MCF 10A (cell line): ENCODE measurements around the gene ALOXE3. TPM values are rescaled to one million over a fixed set of nuclear protein-coding genes. Genes with fewer than 3 reads are reported as not detected.
A peak's percentile ranks its signal among the peaks of the same experiment; 100 is the strongest.

Experiments used
- BruUV-seq: library from RNA; stranded (reverse); fragments of 400-500 nt; replicated peaks from 2 replicates; lab custom pipeline; 2021; lab: Mats Ljungman, UMichigan
- CTCF ChIA-PET: fragments of 300-600 bp; sonication (Branson Sonifier 250); formaldehyde crosslinking; extraction: SDS; loops from one replicate; lab custom pipeline; 2021; ENCODE audit warnings: antibody characterized with exemption, inconsistent platforms; lab: Yijun Ruan, JAX
- POLR2A ChIA-PET: fragments of 300-600, 350-650 bp; sonication (Branson Sonifier 250); formaldehyde crosslinking; extraction: SDS; loops from one replicate; lab custom pipeline; 2020; ENCODE audit warnings: antibody characterized with exemption, inconsistent platforms; lab: Yijun Ruan, JAX
- DNase-seq: peaks from one replicate; pipeline ENCODE4 v3.0.0-alpha.2; 2018; ENCODE audit not compliant: unreplicated experiment
- H3K27ac Mint-ChIP-seq: one replicate; pipeline ENCODE4 v1.8.0; 2022; ENCODE audit warnings: mild to moderate bottlenecking, low read depth, mixed read lengths; ENCODE audit not compliant: unreplicated experiment
- H3K27me3 Mint-ChIP-seq: one replicate; pipeline ENCODE4 v1.8.0; 2022; ENCODE audit warnings: mixed read lengths; ENCODE audit not compliant: insufficient read depth, unreplicated experiment
- H3K36me3 Mint-ChIP-seq: one replicate; pipeline ENCODE4 v1.8.0; 2022; ENCODE audit warnings: mild to moderate bottlenecking, moderate library complexity, mixed read lengths; ENCODE audit not compliant: insufficient read depth, unreplicated experiment
- H3K4me1 Mint-ChIP-seq: one replicate; pipeline ENCODE4 v1.8.0; 2022; ENCODE audit warnings: mixed read lengths; ENCODE audit not compliant: insufficient read depth, unreplicated experiment
- H3K4me3 Mint-ChIP-seq: one replicate; pipeline ENCODE4 v1.8.0; 2022; ENCODE audit warnings: mild to moderate bottlenecking, moderate library complexity, mixed read lengths; ENCODE audit not compliant: unreplicated experiment
- H3K9me3 Mint-ChIP-seq: one replicate; pipeline ENCODE4 v1.8.0; 2022; ENCODE audit warnings: mixed read lengths; ENCODE audit not compliant: unreplicated experiment
- CTCF ChIP-seq: fragments of 200-600 bp; IDR thresholded peaks from one replicate; pipeline ENCODE4 v1.8.0; 2022; ENCODE audit warnings: antibody characterized with exemption, mild to moderate bottlenecking; ENCODE audit not compliant: unreplicated experiment
- intact Hi-C: fragments of 100-400 bp; cut with micrococcal nuclease; formaldehyde crosslinking; loops from 2 replicates; pipeline ENCODE4 v1.14.1; 2022
- total RNA-seq: library from RNA; stranded (reverse); gene quantifications from 2 replicates; pipeline ENCODE4 v1.2.3, GENCODE V29; 2022

The ALOXE3 gene
- total RNA-seq, 1 experiment from 2014 or later, result 13.1 TPM

GRCh38 chr17:8089728-8090127 lies 28.6 kb downstream of the ALOXE3 start:
- H3K27ac Mint-ChIP-seq, result no peak overlapping the region
- DNase-seq, result no peak
- peaks cover 5% of the 10 kb centered on the region for H3K4me1 Mint-ChIP-seq
- no peaks in the 10 kb centered on the region for H3K9me3 Mint-ChIP-seq
- TF ChIP-seq CTCF, result no peak
- CTCF ChIA-PET, result interaction anchor here (0.7 to 10.0 kb wide), 7 partner anchors 9 to 652 kb away, joined by 3 to 233 read pairs (median 4); partner anchors contain the start of gene ALOXE3
- BruUV-seq, result no TSS peak
- H3K27me3 Mint-ChIP-seq, result peaks cover 13% of the 10 kb centered on the region
- H3K36me3 Mint-ChIP-seq, result peaks cover 9% of the 10 kb centered on the region
- POLR2A ChIA-PET, result interaction anchor here (1.2 kb wide), 1 partner anchor 66 kb away, joined by 3 read pairs; no protein-coding TSS in a partner anchor
- intact Hi-C loops, result no loop called here
- no peak overlapping the region for H3K4me3 Mint-ChIP-seq

GRCh38 chr17:8087952-8088230 lies 30.4 kb downstream of the ALOXE3 start:
- peaks cover 4% of the 10 kb centered on the region for H3K36me3 Mint-ChIP-seq
- CTCF ChIA-PET, result interaction anchor here (0.5 to 10.0 kb wide), 7 partner anchors 9 to 800 kb away, joined by 3 to 233 read pairs (median 6); partner anchors contain the start of gene ALOXE3
- no peak for TF ChIP-seq CTCF
- no peak overlapping the region for H3K27ac Mint-ChIP-seq
- DNase-seq, result no peak
- intact Hi-C loops, result no loop called here
- peaks cover 13% of the 10 kb centered on the region for H3K27me3 Mint-ChIP-seq
- no TSS peak for BruUV-seq
- POLR2A ChIA-PET, result interaction anchor here (0.6 to 1.9 kb wide), 7 partner anchors 14 to 362 kb away, joined by 3 to 5 read pairs (median 3); partner anchors contain the start of gene NAA38
- no peaks in the 10 kb centered on the region for H3K9me3 Mint-ChIP-seq
- peaks cover 12% of the 10 kb centered on the region for H3K4me1 Mint-ChIP-seq
- H3K4me3 Mint-ChIP-seq, result no peak overlapping the region

GRCh38 chr17:8087075-8087951 lies 31.0 kb downstream of the ALOXE3 start, which contains the start of gene ALOX12B:
TSS of gene ALOX12B (minus strand) at chr17:8087716. CDS start at chr17:8087442, 274 bp downstream.
- no peak within 1 kb of the TSS for H3K4me3 Mint-ChIP-seq
- H3K27ac Mint-ChIP-seq, result peak within 1 kb of the TSS; percentile 7
- BruUV-seq, result no TSS peak
- POLR2A ChIA-PET, result interaction anchor here (0.6 to 1.9 kb wide), 6 partner anchors 13 to 362 kb away, joined by 3 to 5 read pairs (median 3); partner anchors contain the start of gene NAA38
- H3K27me3 Mint-ChIP-seq, result peaks cover 13% of the 10 kb centered on the region
- DNase-seq, result no peak
- CTCF ChIA-PET, result interaction anchor here (0.5 to 10.0 kb wide), 10 partner anchors 8 to 799 kb away, joined by 3 to 233 read pairs (median 5); partner anchors contain the start of gene ALOXE3
- TF ChIP-seq CTCF, result no peak
- no peaks in the 10 kb centered on the region for H3K9me3 Mint-ChIP-seq
- peaks cover 12% of the 10 kb centered on the region for H3K4me1 Mint-ChIP-seq
- H3K36me3 Mint-ChIP-seq, result peaks cover 4% of the 10 kb centered on the region
- intact Hi-C loops, result no loop called here

GRCh38 chr17:8084250-8084649 lies 34.1 kb downstream of the ALOXE3 start:
- intact Hi-C loops, result loop anchor here (5.0 kb wide), 1 partner anchor 218 kb away; no protein-coding TSS in a partner anchor
- Mint-ChIP-seq H3K4me1 (peaks cover 12% of the 10 kb centered on the region), H3K36me3 (peaks cover 4% of the 10 kb centered on the region), H3K27me3 (peaks cover 9% of the 10 kb centered on the region), H3K27ac (no peak overlapping the region), H3K4me3 (no peak overlapping the region), H3K9me3 (no peaks in the 10 kb centered on the region)
- no peak for TF ChIP-seq CTCF
- BruUV-seq, result no TSS peak
- ChIA-PET CTCF (interaction anchor here (0.9 to 6.2 kb wide), 13 partner anchors 9 to 101 kb away, joined by 3 to 44 read pairs (median 5); partner anchors contain the start of genes ALOXE3 and HES7), POLR2A (interaction anchor here (1.8 kb wide), 1 partner anchor 35 kb away, joined by 6 read pairs; no protein-coding TSS in a partner anchor)
- DNase-seq, result peak; percentile 46
